HEK293 (cell line): ENCODE data around the gene ZNF785.

Experiments used
- HOXD13 ChIP-seq: sonication (generic); formaldehyde crosslinking; IDR thresholded peaks from 2 replicates; pipeline ENCODE4 v1.8.0; 2022; ENCODE audit warnings: missing genetic modification reagents, borderline replicate concordance
- OSR2 ChIP-seq: fragments of 450-650 bp; formaldehyde crosslinking; IDR thresholded peaks from 2 replicates; pipeline ENCODE4 v1.5.1; 2016; ENCODE audit warnings: missing biosample characterization, missing genetic modification characterization
- SP2 ChIP-seq: fragments of 450-650 bp; formaldehyde crosslinking; IDR thresholded peaks from 2 replicates; pipeline ENCODE4 v1.5.1; 2016; ENCODE audit warnings: missing biosample characterization, missing genetic modification characterization
- TCF7L2 ChIP-seq: IDR thresholded peaks from 2 replicates; pipeline ENCODE4 v1.6.1; 2011; ENCODE audit warnings: low read depth, mild to moderate bottlenecking, inconsistent platforms, low read length, moderate library complexity, borderline replicate concordance
- ZFP3 ChIP-seq: fragments of 450-650 bp; formaldehyde crosslinking; IDR thresholded peaks from 2 replicates; pipeline ENCODE4 v1.5.1; 2016; ENCODE audit warnings: low read depth, missing biosample characterization, missing genetic modification characterization
- ZNF112 ChIP-seq: fragments of 450-650 bp; formaldehyde crosslinking; IDR thresholded peaks from 2 replicates; pipeline ENCODE4 v1.5.0; 2017; ENCODE audit warnings: missing biosample characterization, missing genetic modification characterization
- ZNF146 ChIP-seq: fragments of 450-650 bp; formaldehyde crosslinking; IDR thresholded peaks from 2 replicates; pipeline ENCODE4 v1.5.1; 2016; ENCODE audit warnings: missing biosample characterization, missing genetic modification characterization
- ZNF174 ChIP-seq: fragments of 450-650 bp; formaldehyde crosslinking; IDR thresholded peaks from 2 replicates; pipeline ENCODE4 v1.5.0; 2017; ENCODE audit warnings: missing biosample characterization, mild to moderate bottlenecking, missing genetic modification characterization
- ZNF2 ChIP-seq: fragments of 450-650 bp; formaldehyde crosslinking; IDR thresholded peaks from 2 replicates; pipeline ENCODE4 v1.5.1; 2016; ENCODE audit warnings: missing biosample characterization, missing genetic modification characterization
- ZNF560 ChIP-seq: fragments of 450-650 bp; formaldehyde crosslinking; IDR thresholded peaks from 2 replicates; pipeline ENCODE4 v1.5.1; 2017; ENCODE audit warnings: missing biosample characterization, missing genetic modification characterization, borderline replicate concordance
- ZNF571 ChIP-seq: fragments of 450-650 bp; formaldehyde crosslinking; IDR thresholded peaks from 2 replicates; pipeline ENCODE4 v1.5.0; 2017; ENCODE audit warnings: missing biosample characterization, missing genetic modification characterization
- ZNF596 ChIP-seq: fragments of 450-650 bp; IDR thresholded peaks from 2 replicates; pipeline ENCODE4 v1.5.0; 2018; ENCODE audit warnings: missing biosample characterization, mild to moderate bottlenecking, missing genetic modification characterization, moderate library complexity
- ZNF600 ChIP-seq: fragments of 450-650 bp; formaldehyde crosslinking; IDR thresholded peaks from 2 replicates; pipeline ENCODE4 v1.5.1; 2016; ENCODE audit warnings: missing biosample characterization, missing genetic modification characterization
- ZNF76 ChIP-seq: fragments of 450-650 bp; formaldehyde crosslinking; IDR thresholded peaks from 2 replicates; pipeline ENCODE4; 2016; ENCODE audit warnings: low read depth, missing biosample characterization, missing genetic modification characterization, borderline replicate concordance
- TF ChIP-seq, protein P1 (sequence below): fragments of 450-650 bp; formaldehyde crosslinking; IDR thresholded peaks from 2 replicates; pipeline ENCODE4 v1.5.1; 2016; ENCODE audit warnings: missing biosample characterization, missing genetic modification characterization
- TF ChIP-seq, protein P2 (sequence below): fragments of 450-650 bp; formaldehyde crosslinking; IDR thresholded peaks from 2 replicates; pipeline ENCODE4 v1.5.0; 2017; ENCODE audit warnings: missing biosample characterization, missing genetic modification characterization, borderline replicate concordance
- TF ChIP-seq, protein P3 (sequence below): fragments of 450-650 bp; formaldehyde crosslinking; IDR thresholded peaks from 2 replicates; pipeline ENCODE4 v1.5.1; 2016; ENCODE audit warnings: missing biosample characterization, missing genetic modification characterization
- TF ChIP-seq, protein P4 (sequence below): fragments of 450-650 bp; formaldehyde crosslinking; conservative IDR thresholded peaks from 2 replicates; pipeline ENCODE4 v1.5.1; 2016; ENCODE audit warnings: low read depth, missing biosample characterization, missing genetic modification characterization
- TF ChIP-seq, protein P5 (sequence below): IDR thresholded peaks from 2 replicates; pipeline ENCODE4 v1.6.1; 2011; ENCODE audit warnings: mild to moderate bottlenecking, low read depth, low read length, borderline replicate concordance
- TF ChIP-seq, protein P6 (sequence below): fragments of 450-650 bp; formaldehyde crosslinking; IDR thresholded peaks from 2 replicates; pipeline ENCODE4 v1.5.1; 2016; ENCODE audit warnings: missing biosample characterization, missing genetic modification characterization
- TF ChIP-seq, protein P7 (sequence below): fragments of 450-650 bp; formaldehyde crosslinking; IDR thresholded peaks from 2 replicates; pipeline ENCODE4 v1.5.1; 2017; ENCODE audit warnings: missing biosample characterization, missing genetic modification characterization
- TF ChIP-seq, protein P8 (sequence below): sonication (generic); formaldehyde crosslinking; IDR thresholded peaks from 2 replicates; pipeline ENCODE4 v1.8.1; 2022; ENCODE audit warnings: mild to moderate bottlenecking, moderate library complexity, missing genetic modification reagents

ZNF785 gene

DNA sequence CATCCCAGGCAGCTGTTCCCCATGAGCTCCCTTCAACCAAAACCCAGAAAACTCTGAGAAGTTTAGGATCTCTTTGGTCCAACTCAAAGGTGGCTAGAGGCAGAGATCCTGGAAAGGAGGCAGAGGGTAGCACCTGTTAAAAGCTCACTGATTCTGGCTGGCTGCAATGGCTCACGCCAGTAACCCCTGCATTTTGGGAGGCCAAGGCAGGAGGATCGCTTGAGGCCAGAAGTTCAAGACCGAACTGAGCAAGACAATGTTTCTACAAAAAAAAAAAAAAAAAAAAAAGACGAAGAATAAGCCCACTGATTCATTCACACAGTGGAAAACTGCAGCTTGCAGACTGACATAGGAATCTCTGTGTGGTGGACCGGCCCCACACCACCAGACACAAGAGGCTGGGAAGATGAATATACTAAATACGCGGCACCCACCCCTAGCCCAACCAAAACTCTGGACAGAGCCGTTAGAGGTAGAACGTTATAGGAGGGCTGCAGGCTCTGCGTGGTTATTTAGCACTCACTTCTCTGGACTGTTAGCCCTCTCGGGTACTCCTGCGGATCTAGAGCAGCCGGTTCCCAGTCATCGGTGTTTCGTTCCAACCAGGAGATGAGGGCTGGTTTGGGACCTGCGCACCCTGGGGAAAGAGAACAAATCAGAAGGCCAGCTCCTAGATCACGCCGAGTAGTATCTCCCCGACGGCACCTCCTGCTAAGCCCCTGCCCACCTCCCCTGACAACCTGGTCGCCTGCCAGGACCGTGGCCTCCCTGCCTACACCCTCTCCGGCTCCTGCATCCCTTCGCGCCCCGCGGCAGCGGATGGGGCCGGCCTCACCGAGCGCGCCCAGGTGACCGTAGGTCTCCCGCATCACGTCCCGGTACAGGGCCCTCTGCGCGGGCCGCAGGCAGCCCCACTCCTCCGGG, 23.8 kb upstream of the ZNF785 start (continued):
- TF ChIP-seq, protein P1, sequence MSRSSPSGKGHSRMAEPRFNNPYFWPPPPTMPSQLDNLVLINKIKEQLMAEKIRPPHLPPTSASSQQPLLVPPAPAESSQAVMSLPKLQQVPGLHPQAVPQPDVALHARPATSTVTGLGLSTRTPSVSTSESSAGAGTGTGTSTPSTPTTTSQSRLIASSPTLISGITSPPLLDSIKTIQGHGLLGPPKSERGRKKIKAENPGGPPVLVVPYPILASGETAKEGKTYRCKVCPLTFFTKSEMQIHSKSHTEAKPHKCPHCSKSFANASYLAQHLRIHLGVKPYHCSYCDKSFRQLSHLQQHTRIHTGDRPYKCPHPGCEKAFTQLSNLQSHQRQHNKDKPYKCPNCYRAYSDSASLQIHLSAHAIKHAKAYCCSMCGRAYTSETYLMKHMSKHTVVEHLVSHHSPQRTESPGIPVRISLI (tag by site-specific recombination), result no peak
- TF ChIP-seq, protein P2, sequence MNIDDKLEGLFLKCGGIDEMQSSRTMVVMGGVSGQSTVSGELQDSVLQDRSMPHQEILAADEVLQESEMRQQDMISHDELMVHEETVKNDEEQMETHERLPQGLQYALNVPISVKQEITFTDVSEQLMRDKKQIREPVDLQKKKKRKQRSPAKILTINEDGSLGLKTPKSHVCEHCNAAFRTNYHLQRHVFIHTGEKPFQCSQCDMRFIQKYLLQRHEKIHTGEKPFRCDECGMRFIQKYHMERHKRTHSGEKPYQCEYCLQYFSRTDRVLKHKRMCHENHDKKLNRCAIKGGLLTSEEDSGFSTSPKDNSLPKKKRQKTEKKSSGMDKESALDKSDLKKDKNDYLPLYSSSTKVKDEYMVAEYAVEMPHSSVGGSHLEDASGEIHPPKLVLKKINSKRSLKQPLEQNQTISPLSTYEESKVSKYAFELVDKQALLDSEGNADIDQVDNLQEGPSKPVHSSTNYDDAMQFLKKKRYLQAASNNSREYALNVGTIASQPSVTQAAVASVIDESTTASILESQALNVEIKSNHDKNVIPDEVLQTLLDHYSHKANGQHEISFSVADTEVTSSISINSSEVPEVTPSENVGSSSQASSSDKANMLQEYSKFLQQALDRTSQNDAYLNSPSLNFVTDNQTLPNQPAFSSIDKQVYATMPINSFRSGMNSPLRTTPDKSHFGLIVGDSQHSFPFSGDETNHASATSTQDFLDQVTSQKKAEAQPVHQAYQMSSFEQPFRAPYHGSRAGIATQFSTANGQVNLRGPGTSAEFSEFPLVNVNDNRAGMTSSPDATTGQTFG (tag by site-specific recombination), result no peak; the same call in 1 of the 2 replicates
- TF ChIP-seq ZNF596 (tag by site-specific recombination) (no peak), ZNF146 (tag by site-specific recombination) (no peak), ZFP3 (tag by site-specific recombination) (no peak), ZNF112 (no peak), ZNF2 (tag by site-specific recombination) (peak; percentile 65; the same call in 1 of the 2 replicates), OSR2 (tag by site-specific recombination) (no peak), TCF7L2 (no peak), ZNF600 (peak; percentile 74), ZNF174 (tag by site-specific recombination) (no peak), ZNF560 (tag by site-specific recombination) (no peak), ZNF571 (tag by site-specific recombination) (no peak), HOXD13 (CRISPR knock-in tag) (no peak; the same call in none of the 2 replicates), ZNF76 (tag by site-specific recombination) (peak; percentile 92), SP2 (tag by site-specific recombination) (peak; percentile 45)
- TF ChIP-seq, protein P3, sequence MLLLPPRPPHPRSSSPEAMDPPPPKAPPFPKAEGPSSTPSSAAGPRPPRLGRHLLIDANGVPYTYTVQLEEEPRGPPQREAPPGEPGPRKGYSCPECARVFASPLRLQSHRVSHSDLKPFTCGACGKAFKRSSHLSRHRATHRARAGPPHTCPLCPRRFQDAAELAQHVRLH (tag by site-specific recombination), result no peak
- TF ChIP-seq, protein P4, sequence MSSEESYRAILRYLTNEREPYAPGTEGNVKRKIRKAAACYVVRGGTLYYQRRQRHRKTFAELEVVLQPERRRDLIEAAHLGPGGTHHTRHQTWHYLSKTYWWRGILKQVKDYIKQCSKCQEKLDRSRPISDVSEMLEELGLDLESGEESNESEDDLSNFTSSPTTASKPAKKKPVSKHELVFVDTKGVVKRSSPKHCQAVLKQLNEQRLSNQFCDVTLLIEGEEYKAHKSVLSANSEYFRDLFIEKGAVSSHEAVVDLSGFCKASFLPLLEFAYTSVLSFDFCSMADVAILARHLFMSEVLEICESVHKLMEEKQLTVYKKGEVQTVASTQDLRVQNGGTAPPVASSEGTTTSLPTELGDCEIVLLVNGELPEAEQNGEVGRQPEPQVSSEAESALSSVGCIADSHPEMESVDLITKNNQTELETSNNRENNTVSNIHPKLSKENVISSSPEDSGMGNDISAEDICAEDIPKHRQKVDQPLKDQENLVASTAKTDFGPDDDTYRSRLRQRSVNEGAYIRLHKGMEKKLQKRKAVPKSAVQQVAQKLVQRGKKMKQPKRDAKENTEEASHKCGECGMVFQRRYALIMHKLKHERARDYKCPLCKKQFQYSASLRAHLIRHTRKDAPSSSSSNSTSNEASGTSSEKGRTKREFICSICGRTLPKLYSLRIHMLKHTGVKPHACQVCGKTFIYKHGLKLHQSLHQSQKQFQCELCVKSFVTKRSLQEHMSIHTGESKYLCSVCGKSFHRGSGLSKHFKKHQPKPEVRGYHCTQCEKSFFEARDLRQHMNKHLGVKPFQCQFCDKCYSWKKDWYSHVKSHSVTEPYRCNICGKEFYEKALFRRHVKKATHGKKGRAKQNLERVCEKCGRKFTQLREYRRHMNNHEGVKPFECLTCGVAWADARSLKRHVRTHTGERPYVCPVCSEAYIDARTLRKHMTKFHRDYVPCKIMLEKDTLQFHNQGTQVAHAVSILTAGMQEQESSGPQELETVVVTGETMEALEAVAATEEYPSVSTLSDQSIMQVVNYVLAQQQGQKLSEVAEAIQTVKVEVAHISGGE (tag by site-specific recombination), result no peak
- TF ChIP-seq, protein P5, sequence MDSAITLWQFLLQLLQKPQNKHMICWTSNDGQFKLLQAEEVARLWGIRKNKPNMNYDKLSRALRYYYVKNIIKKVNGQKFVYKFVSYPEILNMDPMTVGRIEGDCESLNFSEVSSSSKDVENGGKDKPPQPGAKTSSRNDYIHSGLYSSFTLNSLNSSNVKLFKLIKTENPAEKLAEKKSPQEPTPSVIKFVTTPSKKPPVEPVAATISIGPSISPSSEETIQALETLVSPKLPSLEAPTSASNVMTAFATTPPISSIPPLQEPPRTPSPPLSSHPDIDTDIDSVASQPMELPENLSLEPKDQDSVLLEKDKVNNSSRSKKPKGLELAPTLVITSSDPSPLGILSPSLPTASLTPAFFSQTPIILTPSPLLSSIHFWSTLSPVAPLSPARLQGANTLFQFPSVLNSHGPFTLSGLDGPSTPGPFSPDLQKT, result no peak
- TF ChIP-seq, protein P6, sequence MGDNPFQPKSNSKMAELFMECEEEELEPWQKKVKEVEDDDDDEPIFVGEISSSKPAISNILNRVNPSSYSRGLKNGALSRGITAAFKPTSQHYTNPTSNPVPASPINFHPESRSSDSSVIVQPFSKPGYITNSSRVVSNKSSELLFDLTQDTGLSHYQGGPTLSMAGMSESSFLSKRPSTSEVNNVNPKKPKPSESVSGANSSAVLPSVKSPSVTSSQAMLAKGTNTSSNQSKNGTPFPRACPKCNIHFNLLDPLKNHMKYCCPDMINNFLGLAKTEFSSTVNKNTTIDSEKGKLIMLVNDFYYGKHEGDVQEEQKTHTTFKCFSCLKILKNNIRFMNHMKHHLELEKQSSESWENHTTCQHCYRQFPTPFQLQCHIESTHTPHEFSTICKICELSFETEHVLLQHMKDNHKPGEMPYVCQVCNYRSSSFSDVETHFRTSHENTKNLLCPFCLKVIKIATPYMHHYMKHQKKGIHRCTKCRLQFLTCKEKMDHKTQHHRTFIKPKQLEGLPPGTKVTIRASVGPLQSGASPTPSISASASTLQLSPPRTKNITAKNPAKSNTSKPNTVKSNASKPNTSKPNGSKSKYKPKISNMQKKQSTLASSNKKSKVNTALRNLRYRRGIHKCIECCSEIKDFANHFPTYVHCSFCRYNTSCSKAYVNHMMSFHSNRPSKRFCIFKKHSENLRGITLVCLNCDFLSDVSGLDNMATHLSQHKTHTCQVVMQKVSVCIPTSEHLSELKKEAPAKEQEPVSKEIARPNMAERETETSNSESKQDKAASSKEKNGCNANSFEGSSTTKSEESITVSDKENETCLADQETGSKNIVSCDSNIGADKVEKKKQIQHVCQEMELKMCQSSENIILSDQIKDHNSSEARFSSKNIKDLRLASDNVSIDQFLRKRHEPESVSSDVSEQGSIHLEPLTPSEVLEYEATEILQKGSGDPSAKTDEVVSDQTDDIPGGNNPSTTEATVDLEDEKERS, result no peak
- TF ChIP-seq, protein P7, sequence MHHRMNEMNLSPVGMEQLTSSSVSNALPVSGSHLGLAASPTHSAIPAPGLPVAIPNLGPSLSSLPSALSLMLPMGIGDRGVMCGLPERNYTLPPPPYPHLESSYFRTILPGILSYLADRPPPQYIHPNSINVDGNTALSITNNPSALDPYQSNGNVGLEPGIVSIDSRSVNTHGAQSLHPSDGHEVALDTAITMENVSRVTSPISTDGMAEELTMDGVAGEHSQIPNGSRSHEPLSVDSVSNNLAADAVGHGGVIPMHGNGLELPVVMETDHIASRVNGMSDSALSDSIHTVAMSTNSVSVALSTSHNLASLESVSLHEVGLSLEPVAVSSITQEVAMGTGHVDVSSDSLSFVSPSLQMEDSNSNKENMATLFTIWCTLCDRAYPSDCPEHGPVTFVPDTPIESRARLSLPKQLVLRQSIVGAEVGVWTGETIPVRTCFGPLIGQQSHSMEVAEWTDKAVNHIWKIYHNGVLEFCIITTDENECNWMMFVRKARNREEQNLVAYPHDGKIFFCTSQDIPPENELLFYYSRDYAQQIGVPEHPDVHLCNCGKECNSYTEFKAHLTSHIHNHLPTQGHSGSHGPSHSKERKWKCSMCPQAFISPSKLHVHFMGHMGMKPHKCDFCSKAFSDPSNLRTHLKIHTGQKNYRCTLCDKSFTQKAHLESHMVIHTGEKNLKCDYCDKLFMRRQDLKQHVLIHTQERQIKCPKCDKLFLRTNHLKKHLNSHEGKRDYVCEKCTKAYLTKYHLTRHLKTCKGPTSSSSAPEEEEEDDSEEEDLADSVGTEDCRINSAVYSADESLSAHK (tag by site-specific recombination), result no peak
- TF ChIP-seq, protein P8, sequence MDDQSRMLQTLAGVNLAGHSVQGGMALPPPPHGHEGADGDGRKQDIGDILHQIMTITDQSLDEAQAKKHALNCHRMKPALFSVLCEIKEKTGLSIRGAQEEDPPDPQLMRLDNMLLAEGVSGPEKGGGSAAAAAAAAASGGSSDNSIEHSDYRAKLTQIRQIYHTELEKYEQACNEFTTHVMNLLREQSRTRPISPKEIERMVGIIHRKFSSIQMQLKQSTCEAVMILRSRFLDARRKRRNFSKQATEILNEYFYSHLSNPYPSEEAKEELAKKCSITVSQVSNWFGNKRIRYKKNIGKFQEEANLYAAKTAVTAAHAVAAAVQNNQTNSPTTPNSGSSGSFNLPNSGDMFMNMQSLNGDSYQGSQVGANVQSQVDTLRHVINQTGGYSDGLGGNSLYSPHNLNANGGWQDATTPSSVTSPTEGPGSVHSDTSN (CRISPR knock-in tag), result 0 out of 2 replicates have a peak, but pooled peaks have one; percentile 33
